ENCODE measurements around the gene EHMT1. TPM values are rescaled to one million over a fixed set of nuclear protein-coding genes. Genes with fewer than 3 reads are reported as not detected.

The EHMT1 gene
- total RNA-seq, 1 experiment from 2014 or later: 63.9 TPM

DNA sequence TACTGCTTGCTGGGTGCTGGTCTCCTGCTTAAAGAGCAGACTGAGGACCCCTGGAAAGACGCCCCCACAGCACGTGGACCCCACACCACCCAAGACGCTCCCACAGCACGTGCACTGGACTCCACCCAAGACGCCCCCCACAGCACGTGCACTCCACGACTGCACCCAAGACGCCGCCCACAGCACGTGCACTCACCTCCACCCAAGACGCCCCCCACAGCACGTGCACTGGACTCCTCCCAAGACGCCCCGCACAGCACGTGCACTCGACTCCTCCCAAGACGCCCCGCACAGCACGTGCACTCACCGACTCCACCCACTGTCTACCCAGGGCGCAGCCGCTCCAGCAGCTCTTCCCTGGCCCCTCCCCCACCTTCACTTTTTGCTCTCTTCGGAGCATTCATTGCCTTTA, 50.5 kb downstream of the EHMT1 start:
- ATAC-seq (no peak), DNase-seq (ENCODE audit: low read depth, low spot score) (no peak)
- no peaks in the 10 kb centered on the region for H3K9me3 ChIP-seq (ENCODE audit: control insufficient read depth, insufficient read depth, low read depth, low read length)
- no TSS peak for BruUV-seq (replicated peaks)
- no peak for TF ChIP-seq SIN3A (IDR thresholded peaks at IDR 0.05; ENCODE audit: borderline replicate concordance, insufficient read depth, low read depth, low read length)
- TF ChIP-seq, protein P1, sequence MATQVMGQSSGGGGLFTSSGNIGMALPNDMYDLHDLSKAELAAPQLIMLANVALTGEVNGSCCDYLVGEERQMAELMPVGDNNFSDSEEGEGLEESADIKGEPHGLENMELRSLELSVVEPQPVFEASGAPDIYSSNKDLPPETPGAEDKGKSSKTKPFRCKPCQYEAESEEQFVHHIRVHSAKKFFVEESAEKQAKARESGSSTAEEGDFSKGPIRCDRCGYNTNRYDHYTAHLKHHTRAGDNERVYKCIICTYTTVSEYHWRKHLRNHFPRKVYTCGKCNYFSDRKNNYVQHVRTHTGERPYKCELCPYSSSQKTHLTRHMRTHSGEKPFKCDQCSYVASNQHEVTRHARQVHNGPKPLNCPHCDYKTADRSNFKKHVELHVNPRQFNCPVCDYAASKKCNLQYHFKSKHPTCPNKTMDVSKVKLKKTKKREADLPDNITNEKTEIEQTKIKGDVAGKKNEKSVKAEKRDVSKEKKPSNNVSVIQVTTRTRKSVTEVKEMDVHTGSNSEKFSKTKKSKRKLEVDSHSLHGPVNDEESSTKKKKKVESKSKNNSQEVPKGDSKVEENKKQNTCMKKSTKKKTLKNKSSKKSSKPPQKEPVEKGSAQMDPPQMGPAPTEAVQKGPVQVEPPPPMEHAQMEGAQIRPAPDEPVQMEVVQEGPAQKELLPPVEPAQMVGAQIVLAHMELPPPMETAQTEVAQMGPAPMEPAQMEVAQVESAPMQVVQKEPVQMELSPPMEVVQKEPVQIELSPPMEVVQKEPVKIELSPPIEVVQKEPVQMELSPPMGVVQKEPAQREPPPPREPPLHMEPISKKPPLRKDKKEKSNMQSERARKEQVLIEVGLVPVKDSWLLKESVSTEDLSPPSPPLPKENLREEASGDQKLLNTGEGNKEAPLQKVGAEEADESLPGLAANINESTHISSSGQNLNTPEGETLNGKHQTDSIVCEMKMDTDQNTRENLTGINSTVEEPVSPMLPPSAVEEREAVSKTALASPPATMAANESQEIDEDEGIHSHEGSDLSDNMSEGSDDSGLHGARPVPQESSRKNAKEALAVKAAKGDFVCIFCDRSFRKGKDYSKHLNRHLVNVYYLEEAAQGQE (IDR thresholded peaks at IDR 0.05; ENCODE audit: insufficient read depth in 1 of 2, low read depth in 2 of 2, low read length in 1 of 2): no peak
- no peak for TF ChIP-seq CTCF (IDR thresholded peaks at IDR 0.05)
- TF ChIP-seq TCF7L2 (IDR thresholded peaks at IDR 0.05; ENCODE audit: low read depth, low read length): no peak
- TF ChIP-seq POLR2AphosphoS5 (IDR thresholded peaks at IDR 0.05; ENCODE audit: low read depth, low read length): no peak
- in situ Hi-C loops (cut with HindIII; ENCODE audit: low pct_unique_long_range_greater_than_20kb, low sequenced_read_pairs): no loop called here
- peaks cover 14% of the 10 kb centered on the region for H3K4me1 ChIP-seq (ENCODE audit: control insufficient read depth, insufficient read depth, low read length)
- no peaks in the 10 kb centered on the region for H3K27me3 ChIP-seq (ENCODE audit: control insufficient read depth, insufficient read depth, low read length)
- no peak overlapping the region for H3K4me3 ChIP-seq (ENCODE audit: low read depth in 2 of 2, low read length in 2 of 2)
- intact Hi-C loops (cut with micrococcal nuclease; ENCODE audit: unreplicated experiment): no loop called here
- H3K27ac ChIP-seq (ENCODE audit: low read length): no peak overlapping the region
- H3K36me3 ChIP-seq (ENCODE audit: control insufficient read depth, insufficient read depth, low read length): no peaks in the 10 kb centered on the region
- CTCF ChIA-PET: interaction anchor here (0.6 kb wide), 1 partner anchor 24 kb away, joined by 3 read pairs; no protein-coding TSS in a partner anchor
- POLR2A ChIA-PET: no interaction called here

GRCh38 chr9:137670391-137671195, 51.8 kb downstream of the EHMT1 start:
- Histone ChIP-seq H3K4me1 (ENCODE audit: control insufficient read depth, insufficient read depth, low read length) (peaks cover 9% of the 10 kb centered on the region), H3K36me3 (ENCODE audit: control insufficient read depth, insufficient read depth, low read length) (no peaks in the 10 kb centered on the region), H3K4me3 (ENCODE audit: low read depth in 2 of 2, low read length in 2 of 2) (no peak overlapping the region), H3K9me3 (ENCODE audit: control insufficient read depth, insufficient read depth, low read depth, low read length) (no peaks in the 10 kb centered on the region), H3K27ac (ENCODE audit: low read length) (no peak overlapping the region), H3K27me3 (ENCODE audit: control insufficient read depth, insufficient read depth, low read length) (no peaks in the 10 kb centered on the region)
- no peak for DNase-seq (ENCODE audit: low read depth, low spot score)
- in situ Hi-C loops (cut with HindIII; ENCODE audit: low pct_unique_long_range_greater_than_20kb, low sequenced_read_pairs): no loop called here
- peak; percentile 54 for ATAC-seq
- no peak for TF ChIP-seq POLR2AphosphoS5 (IDR thresholded peaks at IDR 0.05; ENCODE audit: low read depth, low read length)
- no peak for TF ChIP-seq SIN3A (IDR thresholded peaks at IDR 0.05; ENCODE audit: borderline replicate concordance, insufficient read depth, low read depth, low read length)
- TF ChIP-seq, protein P1 (IDR thresholded peaks at IDR 0.05; ENCODE audit: insufficient read depth in 1 of 2, low read depth in 2 of 2, low read length in 1 of 2): no peak
- no peak for TF ChIP-seq TCF7L2 (IDR thresholded peaks at IDR 0.05; ENCODE audit: low read depth, low read length)
- TF ChIP-seq CTCF (IDR thresholded peaks at IDR 0.05): no peak
- ChIA-PET POLR2A (no interaction called here), CTCF (interaction anchor here (0.6 kb wide), 3 partner anchors 47 to 136 kb away, joined by 3 to 6 read pairs (median 3); no protein-coding TSS in a partner anchor)
- BruUV-seq (replicated peaks): no TSS peak
- intact Hi-C loops (cut with micrococcal nuclease; ENCODE audit: unreplicated experiment): no loop called here

All from Panc1 (cell line).